H54 (cell line): ENCODE measurements around the gene CENPC.
"Not testable (repeated sequence)": the region's sequence is repeated elsewhere in the genome, so short reads cannot be mapped to it uniquely, and the experiment has no call there.

Source experiments
- DNase-seq: peaks from one replicate; pipeline ENCODE4 v3.0.0; 2011; ENCODE audit warnings: low spot score, mixed read lengths; ENCODE audit not compliant: insufficient read length
- FAIRE-seq: peaks from 3 replicates; lab custom pipeline; 2011; peaks lifted over from hg19 to GRCh38; lab: Jason Lieb, UNC
- POLR2A ChIP-seq: IDR thresholded peaks from 2 replicates; pipeline ENCODE4 v1.6.1; 2011; ENCODE audit warnings: low read depth, mild to moderate bottlenecking, low read length

Gene CENPC

DNA sequence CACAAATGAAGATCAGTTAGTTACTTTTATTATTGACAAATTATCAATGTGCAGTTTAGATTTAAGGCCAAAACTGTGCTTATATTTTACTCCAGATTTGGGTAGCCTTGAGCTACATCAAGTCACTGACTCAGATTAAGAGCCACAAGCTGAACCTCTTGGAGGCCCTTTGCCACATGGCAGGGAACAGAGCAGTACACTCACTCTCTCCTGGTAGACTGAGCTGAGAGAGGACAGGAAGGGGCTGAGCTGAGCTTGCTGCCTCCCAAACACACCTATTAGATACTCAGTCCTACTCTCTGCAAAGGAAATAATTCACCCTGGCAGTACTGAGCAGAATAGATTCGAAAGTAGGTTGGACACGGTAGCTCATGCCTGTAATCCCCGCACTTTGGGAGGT lies 21.0 kb upstream of the CENPC start:
- no peak for FAIRE-seq
- DNase-seq = no peak
- no peak for TF ChIP-seq POLR2A

DNA sequence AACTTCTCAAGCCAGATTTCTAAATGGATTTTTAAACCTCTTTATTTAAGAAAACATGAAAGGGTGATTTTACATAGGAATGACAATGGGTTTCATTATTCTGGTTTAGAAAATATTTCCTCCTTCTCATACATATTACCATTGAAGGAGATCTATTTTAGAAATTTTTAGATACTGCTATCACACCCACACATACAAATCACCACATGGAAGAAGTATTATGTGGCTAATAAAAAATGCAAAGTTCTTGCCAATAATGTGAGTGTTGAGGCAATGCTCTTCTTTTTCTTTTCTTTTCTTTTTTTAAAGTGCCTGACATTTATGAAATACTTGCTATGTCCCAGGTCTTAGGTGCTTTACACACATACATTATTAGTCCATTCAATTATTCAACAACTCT lies 20.0 kb upstream of the CENPC start:
- FAIRE-seq = no peak
- TF ChIP-seq POLR2A = no peak
- DNase-seq = no peak

DNA sequence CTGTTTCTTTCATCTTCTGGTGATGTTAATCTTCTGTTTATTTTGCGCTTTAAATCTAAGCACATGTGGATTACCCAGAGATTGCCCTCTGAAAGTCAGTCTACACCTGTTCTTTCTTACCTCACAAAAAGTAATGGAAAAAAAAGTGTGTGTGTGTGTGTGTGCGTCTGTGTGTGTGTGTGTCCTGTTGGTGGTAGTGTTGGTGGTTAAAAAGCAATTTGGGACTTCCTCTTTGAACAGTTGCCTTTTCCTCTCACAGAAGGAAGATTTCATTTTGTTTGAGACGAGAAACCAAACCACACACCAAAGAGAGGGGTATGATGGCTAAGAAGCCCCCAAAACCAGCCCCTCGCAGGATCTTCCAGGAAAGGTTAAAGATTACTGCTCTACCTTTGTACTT lies 13.2 kb upstream of the CENPC start, which contains the start of gene STAP1:
STAP1 (plus strand) TSS at position 235 of the 400 bp plus-strand sequence; CDS start at position 318, 83 bp downstream.
- DNase-seq = no peak
- no peak for TF ChIP-seq POLR2A
- FAIRE-seq = no peak

GRCh38 chr4:67556436-67556835 lies 11.1 kb upstream of the CENPC start:
- FAIRE-seq = no peak
- DNase-seq = no peak
- no peak for TF ChIP-seq POLR2A

DNA sequence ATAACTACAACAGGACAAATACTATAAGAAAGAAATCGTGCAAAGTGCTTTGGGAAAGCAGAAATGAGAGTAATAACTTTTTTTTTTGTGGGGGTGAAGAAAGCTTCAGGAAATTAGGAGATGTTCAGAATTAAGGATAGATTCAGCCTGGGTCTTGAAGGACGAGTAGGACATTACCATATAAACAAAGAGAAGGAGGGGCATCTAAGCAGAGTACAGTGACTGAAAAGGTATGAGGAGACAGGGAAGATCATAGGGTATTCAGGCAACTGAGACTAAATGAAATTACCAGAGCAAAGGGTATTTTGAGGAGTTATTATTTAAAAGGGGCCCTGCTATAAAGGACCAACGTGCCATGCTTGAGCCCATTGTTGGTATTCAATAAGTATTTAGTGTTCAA lies 10.1 kb upstream of the CENPC start:
- FAIRE-seq = no peak
- DNase-seq = no peak

DNA sequence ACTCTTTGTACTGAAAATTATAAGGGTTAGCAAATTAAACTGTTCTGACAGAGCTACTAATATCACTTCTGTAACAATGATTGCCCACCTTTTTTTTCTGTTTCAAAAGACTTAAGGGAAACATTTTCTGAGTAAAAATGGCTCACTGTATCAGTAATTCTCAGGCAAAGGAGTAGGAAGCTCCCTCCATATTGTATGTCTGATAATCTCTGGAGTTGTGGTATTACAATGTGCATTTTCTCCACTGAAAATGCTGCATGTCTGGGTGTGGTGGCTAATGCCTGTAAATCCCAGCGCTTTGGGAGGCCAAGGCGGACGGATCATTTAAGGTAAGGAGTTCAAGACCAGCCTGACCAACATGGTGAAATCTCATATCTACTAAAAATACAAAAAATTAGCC lies 8.8 kb upstream of the CENPC start:
- no peak for FAIRE-seq
- TF ChIP-seq POLR2A = no peak

More for the DNA sequence above, 10.1 kb upstream of the CENPC start:
- no peak for TF ChIP-seq POLR2A

GRCh38 chr4:67552146-67552792 lies 7.0 kb upstream of the CENPC start:
- FAIRE-seq, DNase-seq: not testable (repeated sequence)

More for the DNA sequence above, 8.8 kb upstream of the CENPC start:
- DNase-seq = no peak

DNA sequence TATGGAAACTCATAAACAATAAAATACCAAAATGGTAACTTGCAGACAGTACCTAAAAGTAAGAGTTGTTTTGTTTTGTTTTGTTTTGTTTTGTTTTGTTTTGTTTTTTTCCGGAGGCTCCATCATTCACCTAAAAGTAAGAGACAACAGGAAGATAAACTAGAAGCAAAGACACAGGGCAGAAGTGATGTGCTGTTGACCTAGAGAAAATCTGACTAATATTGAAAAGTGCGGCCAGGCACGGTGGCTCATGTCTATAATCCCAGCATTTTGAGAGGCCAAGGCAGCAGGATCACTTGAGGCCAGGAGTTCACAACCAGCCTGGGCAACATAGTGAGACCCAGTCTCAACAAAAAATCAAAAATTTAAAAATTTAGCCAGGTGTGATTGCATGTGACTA lies 5.6 kb upstream of the CENPC start:
- no peak for TF ChIP-seq POLR2A
- DNase-seq (no peak), FAIRE-seq (no peak)

DNA sequence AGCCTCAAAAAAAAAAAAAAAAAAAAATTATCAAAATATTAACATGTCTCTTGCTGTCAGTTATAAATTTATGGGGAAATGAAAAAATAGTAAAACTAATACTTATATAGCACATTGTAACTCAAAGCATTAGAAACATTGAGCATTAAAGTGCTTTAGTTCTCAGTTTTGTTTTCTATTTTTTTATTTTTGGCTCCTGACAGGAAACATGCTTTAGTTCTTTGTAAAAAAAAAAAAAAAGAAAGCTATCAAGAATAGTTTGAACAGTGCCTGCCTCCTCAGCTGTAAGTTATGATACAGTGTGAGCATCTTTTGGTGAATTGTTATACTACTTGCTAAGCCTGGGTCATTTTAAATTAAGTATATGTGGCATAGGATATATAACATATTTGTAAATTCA lies 5.1 kb upstream of the CENPC start:
- FAIRE-seq (no peak), DNase-seq (no peak)
- no peak for TF ChIP-seq POLR2A

GRCh38 chr4:67549123-67549522 lies 3.8 kb upstream of the CENPC start:
- DNase-seq = no peak
- no peak for FAIRE-seq
- no peak for TF ChIP-seq POLR2A

DNA sequence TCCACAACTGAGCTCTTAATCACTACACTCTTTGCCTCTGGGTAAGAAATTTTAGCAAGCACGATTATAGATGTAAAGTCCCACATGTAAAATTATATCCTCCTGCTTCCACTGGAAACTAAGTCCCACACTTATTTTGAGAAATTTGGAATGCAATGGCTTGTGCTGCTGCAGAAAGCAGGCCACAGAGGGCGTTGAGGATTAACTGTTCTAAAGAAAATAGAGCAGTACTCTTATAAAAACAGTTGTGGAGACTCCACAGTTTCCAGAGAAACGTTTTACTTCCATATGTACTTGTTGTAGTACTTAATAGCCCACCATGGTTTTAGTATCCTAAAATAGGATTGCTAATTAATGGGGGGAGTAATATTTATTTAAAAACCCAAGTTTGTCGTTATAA lies 1.7 kb upstream of the CENPC start:
- TF ChIP-seq POLR2A = no peak
- DNase-seq (no peak), FAIRE-seq (no peak)

GRCh38 chr4:67546004-67546356 lies 677 bp upstream of the CENPC start:
- no peak for TF ChIP-seq POLR2A
- FAIRE-seq = no peak
- DNase-seq = peak; percentile 0

DNA sequence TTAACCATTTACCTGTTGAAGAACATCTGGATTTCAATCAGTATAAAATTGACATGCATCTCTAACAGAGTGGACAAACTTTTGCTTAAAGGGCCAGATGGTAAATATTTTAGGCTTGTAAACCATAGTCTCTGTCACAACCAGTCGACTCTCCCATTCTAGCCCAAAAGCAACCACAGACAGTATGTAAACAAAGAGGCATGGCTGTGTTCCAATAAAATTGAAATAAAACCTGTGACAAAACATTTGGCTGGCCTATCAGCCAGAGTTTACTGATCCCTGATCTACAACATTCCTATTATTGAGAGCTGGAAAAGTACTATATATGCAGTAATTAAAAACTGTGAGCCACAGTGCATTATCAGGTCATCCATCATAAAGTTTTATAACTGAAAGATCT lies 3.2 kb downstream of the CENPC start:
- DNase-seq = no peak
- no peak for FAIRE-seq
- no peak for TF ChIP-seq POLR2A

- no peak for TF ChIP-seq POLR2A
- no peak for FAIRE-seq
- DNase-seq = no peak
Observed at GRCh38 chr4:67539830-67540229, 5.5 kb downstream of the CENPC start.

- no peak for DNase-seq
- no peak for TF ChIP-seq POLR2A
- no peak for FAIRE-seq
Observed at GRCh38 chr4:67535280-67535840, 9.9 kb downstream of the CENPC start.
